Upper lobe of left lung (tissue), 6 donors: ENCODE results near the gene TNNT2. TPM values are rescaled to one million over a fixed set of nuclear protein-coding genes. Genes with fewer than 3 reads are reported as not detected.

Experiments used
- ATAC-seq, 2 donors: fragments of 200-7000 bp; cut with Tn5 transposase; one replicate each; pipeline ENCODE4 v1.9.1; 2022; ENCODE audit warnings: mild to moderate bottlenecking in 2 of 2, moderate library complexity in 2 of 2; ENCODE audit not compliant: low FRiP score in 2 of 2
- DNase-seq, 2 donors: peaks; one replicate each; pipeline ENCODE4 v3.0.0-alpha.2; 2019 to 2020
- H3K27ac ChIP-seq, 4 donors: fragments of 200-600 bp; sonication (generic); one replicate each; pipeline ENCODE4 v1.5.1; 2016 to 2019
- H3K27me3 ChIP-seq, 4 donors: fragments of 200-600 bp; sonication (generic); one replicate each; pipeline ENCODE4 v1.5.1; 2017 to 2019
- H3K36me3 ChIP-seq, 4 donors: fragments of 200-600 bp; sonication (generic); one replicate each; pipeline ENCODE4 v1.5.1; 2016 to 2019
- H3K4me1 ChIP-seq, 4 donors: fragments of 200-600 bp; sonication (generic); one replicate each; pipeline ENCODE4 v1.5.1; 2018 to 2019
- H3K4me3 ChIP-seq, 4 donors: fragments of 200-600 bp; sonication (generic); one replicate each; pipeline ENCODE4 v1.5.1; 2017 to 2019; ENCODE audit warnings: mild to moderate bottlenecking in 2 of 4, moderate library complexity in 1 of 4
- H3K9me3 ChIP-seq, 4 donors: fragments of 200-600 bp; sonication (generic); one replicate each; pipeline ENCODE4 v1.5.1; 2018 to 2019
- EP300 ChIP-seq, 4 donors: sonication (generic); formaldehyde crosslinking; IDR thresholded peaks; one replicate each; pipeline ENCODE4 v1.5.1; 2017; ENCODE audit warnings: antibody characterized with exemption in 4 of 4, control low read depth in 2 of 4
- POLR2A ChIP-seq, 4 donors: fragments of 450-650 bp; IDR thresholded peaks; one replicate each; pipeline ENCODE4 v1.5.1; 2016 to 2017; ENCODE audit warnings: antibody characterized with exemption in 4 of 4, mild to moderate bottlenecking in 2 of 4
- POLR2AphosphoS5 ChIP-seq, 2 donors: sonication (generic); formaldehyde crosslinking; IDR thresholded peaks; one replicate each; pipeline ENCODE4 v1.5.1; 2017; ENCODE audit warnings: antibody characterized with exemption in 2 of 2
- WGBS, 2 donors: methylation state at CpG; one replicate each; pipeline ENCODE4 v1.1.5; 2017 to 2018; 5-methylcytosine and 5-hydroxymethylcytosine counted together
- total RNA-seq, 6 donors: library from RNA; depleted of rRNA in 4 of 6; stranded (reverse); fragments of >200 nt in 4 of 6; gene quantifications; one replicate each; pipeline versions ENCODE4 v1.1.0 to v1.2.1, GENCODE V29; 2016 to 2021
- TF ChIP-seq, protein P1 (sequence below), 6 experiments: fragments of 450-650 bp in 4 of 6; fragments of 200-600 bp in 2 of 6; sonication (generic) in 2 of 6; IDR thresholded peaks; one replicate each; pipeline ENCODE4 v1.5.1; 2016 to 2019; ENCODE audit warnings: antibody characterized with exemption in 6 of 6
- donor health status: DM: no; HTN: no; CAD: no; lungs with moderate emphysema.
- donor health status: DM: no; HTN: yes; CAD: no; lungs with severe emphysema.

TNNT2 gene
- total RNA-seq, 6 donors from 2014 or later = 2.0 to 31.4 (median 6.4) TPM

DNA sequence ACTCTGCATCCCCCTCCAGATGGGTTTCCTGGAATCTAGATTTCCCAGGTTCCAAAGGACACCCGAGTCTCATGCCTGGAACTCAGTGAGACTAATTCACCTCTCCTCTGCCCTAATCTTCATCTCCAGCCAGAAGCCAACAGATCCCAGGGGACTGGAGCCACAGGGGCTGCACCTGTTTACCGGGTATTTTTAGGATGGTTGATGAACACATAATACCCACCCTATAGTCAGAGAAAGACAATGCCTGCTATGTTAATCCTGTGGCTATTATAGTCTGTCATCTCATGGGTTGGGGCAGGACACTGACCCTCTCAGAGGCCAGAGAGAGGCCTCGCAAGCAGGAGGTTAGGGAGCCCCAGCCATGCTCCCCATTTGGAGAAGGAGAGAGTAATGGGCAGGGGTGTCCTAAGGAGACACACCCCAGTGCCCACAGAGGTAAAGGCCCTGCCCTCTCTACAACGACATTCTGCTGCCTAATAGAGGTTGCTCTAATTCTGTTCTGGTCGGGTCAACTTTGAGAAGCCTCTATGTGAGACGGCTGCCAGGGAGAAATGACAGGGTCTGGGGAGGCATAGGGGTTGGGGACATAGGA, 45.1 kb upstream of the TNNT2 start:
- TF ChIP-seq POLR2AphosphoS5 (IDR thresholded peaks at IDR 0.05) (no peak), EP300 (IDR thresholded peaks at IDR 0.05) (no peak), POLR2A (IDR thresholded peaks at IDR 0.05) (no peak)
- TF ChIP-seq, protein P1, sequence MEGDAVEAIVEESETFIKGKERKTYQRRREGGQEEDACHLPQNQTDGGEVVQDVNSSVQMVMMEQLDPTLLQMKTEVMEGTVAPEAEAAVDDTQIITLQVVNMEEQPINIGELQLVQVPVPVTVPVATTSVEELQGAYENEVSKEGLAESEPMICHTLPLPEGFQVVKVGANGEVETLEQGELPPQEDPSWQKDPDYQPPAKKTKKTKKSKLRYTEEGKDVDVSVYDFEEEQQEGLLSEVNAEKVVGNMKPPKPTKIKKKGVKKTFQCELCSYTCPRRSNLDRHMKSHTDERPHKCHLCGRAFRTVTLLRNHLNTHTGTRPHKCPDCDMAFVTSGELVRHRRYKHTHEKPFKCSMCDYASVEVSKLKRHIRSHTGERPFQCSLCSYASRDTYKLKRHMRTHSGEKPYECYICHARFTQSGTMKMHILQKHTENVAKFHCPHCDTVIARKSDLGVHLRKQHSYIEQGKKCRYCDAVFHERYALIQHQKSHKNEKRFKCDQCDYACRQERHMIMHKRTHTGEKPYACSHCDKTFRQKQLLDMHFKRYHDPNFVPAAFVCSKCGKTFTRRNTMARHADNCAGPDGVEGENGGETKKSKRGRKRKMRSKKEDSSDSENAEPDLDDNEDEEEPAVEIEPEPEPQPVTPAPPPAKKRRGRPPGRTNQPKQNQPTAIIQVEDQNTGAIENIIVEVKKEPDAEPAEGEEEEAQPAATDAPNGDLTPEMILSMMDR (IDR thresholded peaks at IDR 0.05) = no peak
- no peak for DNase-seq
- ATAC-seq = no peak

GRCh38 chr1:201422026-201422425, 44.5 kb upstream of the TNNT2 start:
- Histone ChIP-seq H3K27ac (no peak overlapping the region), H3K9me3 (no peaks in the 10 kb centered on the region), H3K36me3 (no peaks in the 10 kb centered on the region), H3K4me3 (no peak overlapping the region), H3K4me1 (no peaks in the 10 kb centered on the region), H3K27me3 (no peaks in the 10 kb centered on the region)
- 58 to 76% methylated on average over 3 of the region's 3 CpGs for WGBS, 2 donors
- ATAC-seq (no peak), DNase-seq (no peak)
- no peak for TF ChIP-seq POLR2AphosphoS5 (IDR thresholded peaks at IDR 0.05)
- no peak for TF ChIP-seq POLR2A (IDR thresholded peaks at IDR 0.05)
- no peak for TF ChIP-seq EP300 (IDR thresholded peaks at IDR 0.05)
- TF ChIP-seq, protein P1 (IDR thresholded peaks at IDR 0.05) = no peak

More for the DNA sequence above, 45.1 kb upstream of the TNNT2 start:
- 77 to 85% methylated on average over 5 to 6 of the region's 6 CpGs for WGBS, 2 donors
- Histone ChIP-seq H3K36me3 (no peaks in the 10 kb centered on the region), H3K9me3 (no peaks in the 10 kb centered on the region), H3K4me3 (no peak overlapping the region), H3K27me3 (no peaks in the 10 kb centered on the region), H3K27ac (no peak overlapping the region), H3K4me1 (no peaks in the 10 kb centered on the region)

GRCh38 chr1:201421041-201421440, 43.6 kb upstream of the TNNT2 start:
- ATAC-seq = no peak
- Histone ChIP-seq H3K9me3 (no peaks in the 10 kb centered on the region), H3K4me1 (no peaks in the 10 kb centered on the region), H3K4me3 (no peak overlapping the region), H3K27me3 (no peaks in the 10 kb centered on the region), H3K27ac (no peak overlapping the region), H3K36me3 (no peaks in the 10 kb centered on the region)
- DNase-seq = no peak
- no peak for TF ChIP-seq EP300 (IDR thresholded peaks at IDR 0.05)
- no peak for TF ChIP-seq POLR2A (IDR thresholded peaks at IDR 0.05)
- TF ChIP-seq, protein P1 (IDR thresholded peaks at IDR 0.05) = no peak
- TF ChIP-seq POLR2AphosphoS5 (IDR thresholded peaks at IDR 0.05) = no peak
- WGBS, 2 donors = 81 to 89% methylated on average over 6 to 8 of the region's 8 CpGs

GRCh38 chr1:201420608-201421002, 43.1 kb upstream of the TNNT2 start:
- no peak for DNase-seq
- WGBS, 2 donors = 87 to 100% methylated on average over 4 to 7 of the region's 7 CpGs

More at GRCh38 chr1:201420608-201421002, 43.1 kb upstream of the TNNT2 start:
- no peaks in the 10 kb centered on the region for H3K36me3 ChIP-seq
- no peaks in the 10 kb centered on the region for H3K4me1 ChIP-seq
- H3K27ac ChIP-seq = no peak overlapping the region
- TF ChIP-seq, protein P1 (IDR thresholded peaks at IDR 0.05) = no peak
- TF ChIP-seq EP300 (IDR thresholded peaks at IDR 0.05) = no peak
- no peak for TF ChIP-seq POLR2AphosphoS5 (IDR thresholded peaks at IDR 0.05)
- TF ChIP-seq POLR2A (IDR thresholded peaks at IDR 0.05) = no peak
- H3K9me3 ChIP-seq = no peaks in the 10 kb centered on the region
- H3K27me3 ChIP-seq = no peaks in the 10 kb centered on the region
- no peak overlapping the region for H3K4me3 ChIP-seq
- no peak for ATAC-seq
